Testis (tissue), 2 donors: ENCODE results near the gene SYNGR1.

Experiments
- CTCF ChIP-seq, 3 experiments: fragments of 450-650 bp in 2 of 3; fragments of 200-600 bp in 1 of 3; sonication (generic) in 1 of 3; IDR thresholded peaks; one replicate each; pipeline ENCODE4 v1.5.1; 2016 to 2019; ENCODE audit warnings: antibody characterized with exemption in 3 of 3, mild to moderate bottlenecking in 2 of 3, moderate library complexity in 1 of 3
- POLR2A ChIP-seq: fragments of 450-650 bp; IDR thresholded peaks from one replicate; pipeline ENCODE4 v1.6.1; 2017; ENCODE audit warnings: antibody characterized with exemption, mild to moderate bottlenecking, moderate library complexity

DNA sequence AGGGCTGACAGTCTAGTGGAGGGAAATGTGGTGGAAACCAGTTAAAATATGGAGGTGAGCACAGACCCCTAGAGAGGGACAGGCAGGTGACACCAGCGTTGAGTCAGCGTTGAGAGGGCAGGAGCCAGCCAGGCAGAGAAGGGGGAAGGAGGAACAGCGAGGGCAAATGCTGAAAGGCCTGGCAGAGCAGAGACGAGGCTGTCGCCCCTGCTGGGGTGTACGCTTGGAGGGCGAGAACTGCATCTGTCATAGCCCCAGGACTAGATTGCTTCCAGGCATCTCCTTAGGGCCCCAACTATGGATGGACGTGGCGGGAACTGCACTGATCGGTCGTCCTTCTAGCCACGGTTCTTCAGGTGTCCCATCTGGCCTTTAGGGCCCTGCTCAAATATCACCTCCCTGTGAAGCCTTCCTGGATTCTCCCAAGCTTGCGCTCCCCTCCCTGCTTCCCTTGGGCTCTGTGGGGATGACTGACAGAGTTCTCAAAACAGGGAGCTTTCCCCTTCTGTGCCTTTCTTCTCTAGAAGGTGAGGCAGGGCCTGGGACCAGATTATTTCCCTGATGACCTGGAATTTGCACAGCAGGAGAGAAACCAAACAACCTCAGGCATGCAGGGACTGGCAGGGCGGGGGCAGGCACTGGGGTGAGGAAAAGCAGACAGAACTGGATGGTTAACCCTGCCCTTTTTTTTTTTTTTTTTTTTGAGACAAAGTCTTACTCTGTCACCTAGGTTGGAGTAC is 11.1 kb downstream of the SYNGR1 start:
- no peak for TF ChIP-seq CTCF (IDR thresholded peaks at IDR 0.05)
- no peak for TF ChIP-seq POLR2A
